ENCODE data around the gene SLC25A48.

Gene SLC25A48

GRCh38 chr5:135885031-135885430 lies 50.6 kb downstream of the SLC25A48 start:
- H3K36me3 ChIP-seq (ENCODE audit: control insufficient read depth, insufficient read depth, low read length) = no peaks in the 10 kb centered on the region
- H3K4me3 ChIP-seq (replicated peaks; ENCODE audit: low read depth, low read length) = no peak overlapping the region
- peaks cover 1% of the 10 kb centered on the region for H3K27me3 ChIP-seq (replicated peaks; ENCODE audit: control insufficient read depth, insufficient read depth, low read length)
- no peak for DNase-seq (ENCODE audit: extremely low read depth, insufficient read length)
- no peak for TF ChIP-seq CTCF (IDR thresholded peaks at IDR 0.05; ENCODE audit: insufficient read depth, low read length, poor library complexity, severe bottlenecking)

- H3K36me3 ChIP-seq (ENCODE audit: control insufficient read depth, insufficient read depth, low read length) = no peaks in the 10 kb centered on the region
- TF ChIP-seq CTCF (IDR thresholded peaks at IDR 0.05; ENCODE audit: insufficient read depth, low read length, poor library complexity, severe bottlenecking) = no peak
- peaks cover 1% of the 10 kb centered on the region for H3K27me3 ChIP-seq (replicated peaks; ENCODE audit: control insufficient read depth, insufficient read depth, low read length)
- no peak for DNase-seq (ENCODE audit: extremely low read depth, insufficient read length)
- no peak overlapping the region for H3K4me3 ChIP-seq (replicated peaks; ENCODE audit: low read depth, low read length)
These were observed 51.7 kb downstream of the SLC25A48 start for GRCh38 chr5:135886136-135886535.

GRCh38 chr5:135887447-135887864 lies 53.0 kb downstream of the SLC25A48 start:
- peak; percentile 33 for DNase-seq (ENCODE audit: extremely low read depth, insufficient read length)
- Histone ChIP-seq H3K36me3 (ENCODE audit: control insufficient read depth, insufficient read depth, low read length) (no peaks in the 10 kb centered on the region), H3K4me3 (replicated peaks; ENCODE audit: low read depth, low read length) (no peak overlapping the region), H3K27me3 (replicated peaks; ENCODE audit: control insufficient read depth, insufficient read depth, low read length) (peaks cover 1% of the 10 kb centered on the region; the same call in 1 of the 2 replicates)
- peak; percentile 73 for TF ChIP-seq CTCF (IDR thresholded peaks at IDR 0.05; ENCODE audit: insufficient read depth, low read length, poor library complexity, severe bottlenecking)

GRCh38 chr5:135887881-135888614 lies 53.6 kb downstream of the SLC25A48 start:
- H3K4me3 ChIP-seq (replicated peaks; ENCODE audit: low read depth, low read length) = no peak overlapping the region
- H3K36me3 ChIP-seq (ENCODE audit: control insufficient read depth, insufficient read depth, low read length) = no peaks in the 10 kb centered on the region
- no peak for TF ChIP-seq CTCF (IDR thresholded peaks at IDR 0.05; ENCODE audit: insufficient read depth, low read length, poor library complexity, severe bottlenecking)
- H3K27me3 ChIP-seq (replicated peaks; ENCODE audit: control insufficient read depth, insufficient read depth, low read length) = peaks cover 1% of the 10 kb centered on the region; the same call in 1 of the 2 replicates
- DNase-seq (ENCODE audit: extremely low read depth, insufficient read length) = no peak

- Histone ChIP-seq H3K27me3 (replicated peaks; ENCODE audit: control insufficient read depth, insufficient read depth, low read length) (peaks cover 3% of the 10 kb centered on the region; the same call in 1 of the 2 replicates), H3K36me3 (ENCODE audit: control insufficient read depth, insufficient read depth, low read length) (no peaks in the 10 kb centered on the region), H3K4me3 (replicated peaks; ENCODE audit: low read depth, low read length) (no peak overlapping the region)
- TF ChIP-seq CTCF (IDR thresholded peaks at IDR 0.05; ENCODE audit: insufficient read depth, low read length, poor library complexity, severe bottlenecking) = no peak
- no peak for DNase-seq (ENCODE audit: extremely low read depth, insufficient read length)
These were observed 55.8 kb downstream of the SLC25A48 start for GRCh38 chr5:135890296-135890695.
